ENCODE data around the gene KDSR. TPM values are rescaled to one million over a fixed set of nuclear protein-coding genes. Genes with fewer than 3 reads are reported as not detected.

KDSR gene
- polyA plus RNA-seq, 3 donors = 9.6 to 38.5 (median 29.9) TPM

- no peaks in the 10 kb centered on the region for H3K27me3 ChIP-seq (ENCODE audit: control insufficient read depth in 2 of 2, insufficient read depth in 2 of 2, low read length in 2 of 2)
- peaks cover 74 to 95% of the 10 kb centered on the region in 2 donors for H3K36me3 Mint-ChIP-seq
- intact Hi-C loops (cut with micrococcal nuclease) = no loop called here
- H3K4me3 ChIP-seq (replicated peaks in 1 of 3; ENCODE audit: low read depth in 2 of 3, low read length in 3 of 3) = no peak overlapping the region
- no peaks in the 10 kb centered on the region for H3K4me1 ChIP-seq (ENCODE audit: control insufficient read depth in 1 of 2, insufficient read depth in 2 of 2, low read length in 2 of 2)
- H3K27ac Mint-ChIP-seq = no peak overlapping the region
- H3K79me2 ChIP-seq (ENCODE audit: insufficient read depth, low read length) = no peaks in the 10 kb centered on the region
- no peak overlapping the region for H3K4me3 Mint-ChIP-seq
- H3K9ac ChIP-seq (ENCODE audit: insufficient read depth, low read length, poor library complexity, severe bottlenecking) = no peak overlapping the region
- H3K4me1 Mint-ChIP-seq = no peaks in the 10 kb centered on the region
- no peak overlapping the region for H2AFZ ChIP-seq (ENCODE audit: insufficient read depth, low read depth, low read length, poor library complexity, severe bottlenecking)
- no peaks in the 10 kb centered on the region for H3K9me3 ChIP-seq (replicated peaks in 1 of 2; ENCODE audit: control insufficient read depth in 1 of 2, insufficient read depth in 1 of 2, low read length in 2 of 2)
- no peak for DNase-seq
- peaks cover 96 to 99% of the 10 kb centered on the region in 2 donors for H3K36me3 ChIP-seq (replicated peaks in 1 of 2; ENCODE audit: control insufficient read depth in 1 of 2, insufficient read depth in 2 of 2, low read length in 2 of 2)
- H3K4me2 ChIP-seq (replicated peaks; ENCODE audit: extremely low read depth, low read length, poor library complexity, severe bottlenecking) = no peak overlapping the region
- H3K27ac ChIP-seq (ENCODE audit: low read depth in 1 of 2, low read length in 2 of 2) = no peak overlapping the region
- no peaks in the 10 kb centered on the region for H3K9me3 Mint-ChIP-seq
- peaks cover 3% of the 10 kb centered on the region for H4K20me1 ChIP-seq (ENCODE audit: insufficient read depth, low read length)
- TF ChIP-seq CTCF (IDR thresholded peaks at IDR 0.05) = no peak
- H3K27me3 Mint-ChIP-seq (ENCODE audit: low read depth in 3 of 3) = no peaks in the 10 kb centered on the region
- WGBS (ENCODE audit: insufficient coverage) = no CpG with 5 or more reads among the region's 1 CpG
Observed at GRCh38 chr18:63397349-63397748, 30.3 kb upstream of the KDSR start.

GRCh38 chr18:63395503-63395902, 28.5 kb upstream of the KDSR start:
- no peak for DNase-seq
- H3K27me3 ChIP-seq (ENCODE audit: control insufficient read depth in 2 of 2, insufficient read depth in 2 of 2, low read length in 2 of 2) = no peaks in the 10 kb centered on the region
- no peak overlapping the region for H3K27ac ChIP-seq (ENCODE audit: low read depth in 1 of 2, low read length in 2 of 2)
- no peaks in the 10 kb centered on the region for H4K20me1 ChIP-seq (ENCODE audit: insufficient read depth, low read length)
- no peak overlapping the region for H3K4me2 ChIP-seq (replicated peaks; ENCODE audit: extremely low read depth, low read length, poor library complexity, severe bottlenecking)
- Mint-ChIP-seq H3K36me3 (peaks cover 68 to 92% of the 10 kb centered on the region in 2 donors), H3K27ac (no peak overlapping the region), H3K9me3 (no peaks in the 10 kb centered on the region), H3K4me1 (no peaks in the 10 kb centered on the region), H3K4me3 (no peak overlapping the region), H3K27me3 (ENCODE audit: low read depth in 3 of 3) (no peaks in the 10 kb centered on the region)
- H3K36me3 ChIP-seq (replicated peaks in 1 of 2; ENCODE audit: control insufficient read depth in 1 of 2, insufficient read depth in 2 of 2, low read length in 2 of 2) = peaks cover 93 to 99% of the 10 kb centered on the region in 2 donors
- no peaks in the 10 kb centered on the region for H3K79me2 ChIP-seq (ENCODE audit: insufficient read depth, low read length)
- no peak overlapping the region for H3K4me3 ChIP-seq (replicated peaks in 1 of 3; ENCODE audit: low read depth in 2 of 3, low read length in 3 of 3)
- H3K9ac ChIP-seq (ENCODE audit: insufficient read depth, low read length, poor library complexity, severe bottlenecking) = no peak overlapping the region
- no peaks in the 10 kb centered on the region for H3K9me3 ChIP-seq (replicated peaks in 1 of 2; ENCODE audit: control insufficient read depth in 1 of 2, insufficient read depth in 1 of 2, low read length in 2 of 2)
- no peaks in the 10 kb centered on the region for H3K4me1 ChIP-seq (ENCODE audit: control insufficient read depth in 1 of 2, insufficient read depth in 2 of 2, low read length in 2 of 2)
- intact Hi-C loops (cut with micrococcal nuclease) = no loop called here
- H2AFZ ChIP-seq (ENCODE audit: insufficient read depth, low read depth, low read length, poor library complexity, severe bottlenecking) = no peak overlapping the region
- no peak for TF ChIP-seq CTCF (IDR thresholded peaks at IDR 0.05)
- no CpG with 5 or more reads among the region's 1 CpG for WGBS (ENCODE audit: insufficient coverage)

All from CD14-positive monocyte (primary cell).